Placental pericyte (primary cell): ENCODE results near the gene ERMARD. TPM values are rescaled to one million over a fixed set of nuclear protein-coding genes. Genes with fewer than 3 reads are reported as not detected.

Source experiments
- total RNA-seq: library from RNA; depleted of rRNA; stranded (reverse); fragments of >200 nt; gene quantifications from 2 replicates; pipeline ENCODE4 v1.2.3, GENCODE V29; 2012

Gene ERMARD
- total RNA-seq: 18.6 and 20.8 TPM in 2 replicates

DNA sequence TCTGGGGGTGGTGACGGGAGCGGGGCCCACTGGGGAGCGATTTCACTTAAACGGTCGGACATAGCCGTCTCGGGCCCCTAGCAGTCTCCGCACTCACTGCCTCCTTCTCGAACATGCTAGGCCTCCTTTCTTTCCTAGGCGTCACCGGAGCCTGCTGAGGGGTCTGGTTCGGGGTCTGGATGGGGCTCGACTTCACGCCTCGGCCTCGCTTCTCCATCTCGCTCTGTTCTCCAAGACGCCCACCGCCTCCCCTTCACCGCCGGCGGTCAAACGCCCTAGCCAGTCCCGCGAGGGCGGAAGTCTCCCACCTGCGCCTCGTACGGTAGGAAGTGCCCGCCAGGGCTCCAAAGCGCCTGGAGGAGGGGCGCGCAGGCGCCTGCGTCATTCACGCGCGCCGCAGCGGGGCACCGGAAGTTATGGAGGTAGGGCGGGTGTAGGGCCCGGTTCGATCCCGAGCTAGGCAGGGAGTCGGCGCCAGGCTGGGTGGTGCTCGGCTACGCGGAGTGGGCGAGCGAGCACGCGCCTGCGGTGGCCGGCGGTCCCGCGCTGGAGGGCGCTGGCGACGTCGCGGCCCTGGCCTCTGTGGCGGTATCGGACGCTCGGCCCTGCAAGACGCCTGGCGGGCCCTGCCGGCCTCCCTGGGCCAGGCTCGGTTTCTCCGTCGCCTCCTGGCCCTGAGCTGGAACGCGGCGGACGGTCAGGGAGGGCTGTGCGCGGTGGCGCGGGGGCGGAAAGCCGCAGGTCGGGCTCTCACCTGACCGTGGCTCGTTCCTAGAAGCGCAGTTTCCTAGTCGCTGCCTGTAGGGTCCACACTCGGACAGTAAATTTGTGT lies at the start of gene ERMARD, which contains the start of gene DYNLT2:
ERMARD (plus strand) TSS at position 381 of the 832 bp plus-strand sequence; CDS start at position 417, 36 bp downstream.
DYNLT2 (minus strand) TSS at position 331 of the 832 bp plus-strand sequence; CDS start at position 217, 114 bp downstream.

GRCh38 chr6:169701954-169702839 lies 49.2 kb upstream of the ERMARD start, which contains the start of the genes C6orf120 and WDR27:
Gene C6orf120 (plus strand): TSS chr6:169702126. CDS start chr6:169702460, 334 bp downstream.
Gene WDR27 (minus strand): TSS chr6:169702029. CDS start chr6:169689005, 13,024 bp downstream.

DNA sequence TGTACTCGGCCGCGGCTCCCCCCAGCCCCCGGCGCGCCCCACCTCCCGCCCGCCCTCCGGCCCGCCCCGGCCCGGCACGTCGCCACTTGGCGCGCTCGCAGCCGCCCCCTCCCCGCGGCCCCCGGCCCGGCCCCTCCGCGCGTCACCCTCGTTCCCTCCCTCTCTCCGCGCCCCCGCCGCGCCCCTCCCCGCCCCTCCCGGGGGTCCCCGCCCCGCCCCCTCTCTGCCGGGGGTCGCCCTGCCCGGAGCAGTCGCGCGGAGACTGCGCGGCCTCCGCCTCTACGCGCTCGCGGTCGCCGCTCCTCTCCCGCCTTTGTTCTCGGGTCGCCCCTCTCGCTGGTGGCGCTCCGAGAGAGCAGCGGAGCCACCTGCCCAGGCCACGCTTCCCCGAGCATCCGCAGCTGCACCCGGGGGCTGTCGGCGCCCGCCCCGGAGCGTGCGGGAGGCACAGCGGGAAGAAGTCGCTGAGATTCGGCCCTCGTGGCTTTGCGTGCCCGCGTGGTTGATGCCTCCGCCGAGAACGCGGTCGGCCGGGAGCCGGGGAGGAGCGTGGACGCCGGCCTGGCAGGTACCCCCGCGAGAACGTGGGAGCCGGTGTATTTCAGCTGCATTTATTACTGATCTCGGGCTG lies 26.8 kb upstream of the ERMARD start, which contains the start of gene PHF10:
PHF10 (minus strand) TSS at position 7 of the 631 bp plus-strand sequence. CDS start 569 bp downstream, outside the sequence.

Other genes with a start within 250 kb of the ERMARD start
- gene WDR27, start 49.6 kb upstream of the ERMARD start, total RNA-seq: 14.9 and 31.9 TPM in 2 replicates
- gene C6orf120, start 49.5 kb upstream of the ERMARD start, total RNA-seq: 52.7 and 57.8 TPM in 2 replicates
- 19.9 and 26.6 TPM in 2 replicates for gene PHF10, start 27.1 kb upstream of the ERMARD start, total RNA-seq
- gene DYNLT2, start 50 bp upstream of the ERMARD start, total RNA-seq: 1.1 and 1.3 TPM in 2 replicates